ENCODE measurements around the gene TECPR2.

TECPR2 gene

DNA sequence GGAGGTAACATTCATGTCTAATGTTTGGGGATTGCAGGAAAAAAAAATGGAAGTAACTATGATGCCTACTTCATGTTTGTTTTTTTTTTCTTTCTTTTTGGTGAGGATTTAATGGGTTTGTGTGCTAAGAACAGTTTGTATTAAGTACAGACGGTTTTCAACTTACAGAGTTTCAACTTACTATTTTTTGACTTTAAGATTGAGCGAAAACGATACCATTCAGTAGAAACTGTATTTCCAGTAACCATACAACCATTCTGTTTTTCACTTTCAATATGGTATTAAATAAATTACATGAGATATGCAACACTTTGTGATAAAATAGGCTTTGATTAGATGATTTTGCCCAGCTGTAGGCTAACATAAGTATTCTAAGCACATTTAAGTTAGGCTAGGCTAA lies 10.4 kb downstream of the TECPR2 start:
- FAIRE-seq: no peak

DNA sequence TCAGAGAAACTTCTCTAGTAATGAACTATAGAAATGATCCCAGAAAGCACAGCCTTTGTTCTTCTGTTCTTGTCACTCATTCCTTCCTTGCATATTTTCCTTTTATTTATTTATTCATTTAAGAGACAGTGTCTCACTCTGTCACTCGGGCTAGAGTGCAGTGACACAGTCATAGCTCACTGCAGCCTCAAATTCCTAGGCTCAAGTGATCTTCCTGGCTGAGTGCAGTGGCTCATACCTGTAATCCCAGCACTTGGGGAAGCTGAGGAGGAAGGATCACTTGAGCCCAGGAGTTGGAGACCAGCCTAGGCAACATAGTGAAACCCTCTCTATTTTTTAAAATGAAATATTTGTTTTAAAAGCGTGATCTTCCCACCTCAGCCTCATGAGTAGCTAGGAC lies 11.5 kb downstream of the TECPR2 start:
- DNase-seq (ENCODE audit: insufficient read length, low spot score) (no peak), FAIRE-seq (no peak)

More for the DNA sequence above, 10.4 kb downstream of the TECPR2 start:
- no peak for DNase-seq (ENCODE audit: insufficient read length, low spot score)

DNA sequence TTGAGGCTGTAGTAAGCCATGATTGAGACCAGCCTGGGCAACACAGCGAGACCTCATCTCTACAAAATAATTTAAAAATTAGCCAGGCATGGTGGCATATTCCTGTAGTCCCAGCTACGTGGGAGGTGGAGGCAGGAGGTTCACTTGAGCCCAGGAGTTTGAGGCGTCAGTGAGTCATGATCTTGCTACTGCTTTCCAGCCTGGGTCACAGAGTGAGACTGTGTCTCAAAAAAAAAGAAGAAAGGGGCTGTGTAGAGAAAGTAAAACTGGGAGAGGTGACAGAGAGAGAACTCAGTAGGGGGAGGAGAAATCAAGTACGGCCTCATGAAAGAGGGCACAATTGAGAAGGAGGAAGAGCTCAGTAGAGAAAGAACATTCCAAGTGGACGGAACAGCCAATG lies 12.4 kb downstream of the TECPR2 start:
- no peak for DNase-seq (ENCODE audit: insufficient read length, low spot score)
- no peak for FAIRE-seq

DNA sequence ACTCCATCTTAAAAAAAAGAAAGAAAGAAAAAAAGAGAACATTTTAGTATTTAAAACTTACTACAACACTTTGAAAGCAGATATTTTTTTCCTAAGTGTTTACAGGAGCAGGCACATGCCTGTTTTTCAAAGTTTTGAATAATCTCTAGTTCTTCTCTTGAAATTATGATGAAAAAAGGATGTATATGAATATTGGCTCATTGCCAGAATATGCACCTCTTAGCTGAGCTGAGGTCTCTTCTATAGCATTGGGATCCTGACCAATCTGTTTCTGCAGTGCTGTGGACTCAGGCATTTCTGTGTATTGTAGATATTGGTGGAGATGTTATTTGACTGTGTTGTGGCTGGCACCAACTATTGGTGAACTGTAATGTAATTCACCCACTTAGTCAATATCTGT lies 15.0 kb downstream of the TECPR2 start:
- no peak for FAIRE-seq

DNA sequence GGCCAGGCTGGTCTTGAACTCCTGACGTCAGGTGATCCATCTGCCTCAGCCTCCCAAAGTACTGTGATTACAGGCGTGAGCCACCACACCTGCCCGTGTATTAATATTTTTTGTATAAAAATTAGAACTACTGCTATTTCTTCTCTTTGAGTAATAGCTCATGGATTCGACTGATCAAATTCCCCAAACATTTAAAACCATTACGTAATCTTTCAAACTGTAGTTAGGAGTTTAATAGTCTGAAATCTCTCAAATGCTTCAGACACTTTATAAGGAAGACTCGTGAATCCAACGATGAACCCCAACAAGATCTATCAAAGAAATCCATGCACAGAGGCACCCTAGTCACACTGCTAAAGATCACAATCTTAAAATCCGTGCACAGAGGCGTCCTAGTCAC lies 16.1 kb downstream of the TECPR2 start:
- no peak for DNase-seq (ENCODE audit: insufficient read length, low spot score)
- no peak for FAIRE-seq

More for the DNA sequence above, 15.0 kb downstream of the TECPR2 start:
- DNase-seq (ENCODE audit: insufficient read length, low spot score): no peak

DNA sequence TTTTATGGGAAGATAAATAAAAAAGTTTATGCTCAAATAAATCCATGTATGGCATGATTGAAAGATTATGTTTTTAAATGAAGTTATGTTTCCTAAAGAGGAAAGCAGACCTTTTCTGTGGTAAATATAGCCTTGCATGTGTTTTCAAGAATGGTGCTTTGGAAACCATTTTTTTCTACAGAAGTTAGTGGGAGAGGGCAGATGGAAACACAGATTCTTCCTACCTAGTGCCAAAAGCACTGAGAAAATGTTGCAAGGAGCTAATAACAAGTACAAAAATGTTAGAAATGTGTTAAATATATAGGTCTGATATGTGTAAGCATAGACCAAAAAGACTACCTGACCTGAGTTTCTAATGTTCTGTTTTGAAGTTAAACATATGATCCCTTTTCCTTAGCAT lies 24.3 kb downstream of the TECPR2 start:
- DNase-seq (ENCODE audit: insufficient read length, low spot score): no peak
- FAIRE-seq: no peak

DNA sequence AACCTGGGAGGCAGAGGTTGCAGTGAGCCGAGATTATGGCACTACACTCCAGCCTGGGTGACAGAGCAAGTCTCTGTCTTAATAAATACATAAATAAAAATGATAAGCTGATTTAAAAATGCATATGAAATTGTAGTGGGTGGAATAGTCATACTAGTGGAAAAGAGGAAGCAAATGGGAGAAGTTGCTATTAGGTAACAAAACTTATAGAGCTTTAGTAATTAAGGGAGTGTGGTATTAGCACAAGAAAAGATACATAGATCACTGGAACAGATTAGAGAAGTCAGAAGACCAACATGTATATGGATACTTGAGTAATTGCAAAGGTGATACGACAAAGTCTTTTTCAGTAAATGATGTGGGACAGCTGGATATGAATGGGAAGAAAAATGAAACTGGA lies 26.5 kb downstream of the TECPR2 start:
- FAIRE-seq: no peak
- no peak for DNase-seq (ENCODE audit: insufficient read length, low spot score)

DNA sequence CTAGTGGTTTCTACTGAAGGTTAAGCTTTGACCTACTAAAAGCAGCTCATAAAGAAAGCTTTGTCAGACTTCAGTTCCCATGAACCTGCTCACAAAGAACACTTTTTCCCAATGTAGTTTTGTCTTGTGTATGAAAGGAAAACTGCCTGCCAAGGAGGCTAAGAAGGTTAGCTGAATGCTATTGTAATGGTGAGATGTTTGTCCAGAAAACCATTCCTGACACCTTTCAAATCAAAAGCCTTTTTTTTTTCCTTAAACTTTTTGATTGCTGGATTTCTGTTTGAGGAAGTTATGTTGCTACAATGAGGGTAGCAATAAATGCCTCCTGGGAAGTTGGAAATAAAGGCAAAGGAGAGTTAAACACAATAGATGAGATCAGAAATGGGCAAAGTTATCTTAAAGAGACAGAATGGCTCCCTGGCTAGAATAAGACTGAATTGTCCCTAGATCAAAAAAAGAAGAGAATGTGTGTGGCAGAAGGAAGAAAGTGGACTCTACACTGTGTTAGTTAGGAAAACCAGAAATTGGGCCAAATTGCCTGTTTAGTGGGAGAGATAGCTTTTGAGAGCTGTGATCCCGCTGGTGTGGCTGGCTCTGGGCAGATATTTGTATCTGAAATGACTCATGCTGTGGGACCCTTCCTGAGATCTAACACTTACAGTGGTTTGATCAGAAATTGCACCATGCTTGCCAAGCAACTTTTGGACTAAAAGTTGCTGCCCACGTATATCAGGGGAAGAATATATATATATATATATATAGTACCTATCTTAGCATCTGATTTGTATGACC lies 27.5 kb downstream of the TECPR2 start:
- FAIRE-seq (no peak), DNase-seq (ENCODE audit: insufficient read length, low spot score) (no peak)

DNA sequence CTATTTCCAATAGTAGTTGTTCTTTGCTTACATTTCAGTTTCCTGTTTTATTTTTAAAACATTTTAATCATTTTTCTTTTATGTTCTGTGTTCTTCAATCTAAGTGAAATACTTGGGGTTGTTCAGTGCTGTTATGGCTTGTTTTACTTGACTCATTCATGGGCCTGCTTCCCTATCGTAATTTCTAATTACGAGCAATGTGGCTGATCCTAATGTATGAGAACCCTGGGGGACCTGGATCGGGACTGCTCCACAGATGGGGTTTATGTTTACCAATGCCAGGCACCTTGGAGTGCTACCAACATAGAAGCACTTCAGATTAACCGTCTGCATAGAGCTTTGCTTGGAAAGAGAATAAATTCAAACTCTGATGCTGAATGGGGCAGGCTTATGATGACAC lies 29.8 kb downstream of the TECPR2 start:
- DNase-seq (ENCODE audit: insufficient read length, low spot score): no peak

DNA sequence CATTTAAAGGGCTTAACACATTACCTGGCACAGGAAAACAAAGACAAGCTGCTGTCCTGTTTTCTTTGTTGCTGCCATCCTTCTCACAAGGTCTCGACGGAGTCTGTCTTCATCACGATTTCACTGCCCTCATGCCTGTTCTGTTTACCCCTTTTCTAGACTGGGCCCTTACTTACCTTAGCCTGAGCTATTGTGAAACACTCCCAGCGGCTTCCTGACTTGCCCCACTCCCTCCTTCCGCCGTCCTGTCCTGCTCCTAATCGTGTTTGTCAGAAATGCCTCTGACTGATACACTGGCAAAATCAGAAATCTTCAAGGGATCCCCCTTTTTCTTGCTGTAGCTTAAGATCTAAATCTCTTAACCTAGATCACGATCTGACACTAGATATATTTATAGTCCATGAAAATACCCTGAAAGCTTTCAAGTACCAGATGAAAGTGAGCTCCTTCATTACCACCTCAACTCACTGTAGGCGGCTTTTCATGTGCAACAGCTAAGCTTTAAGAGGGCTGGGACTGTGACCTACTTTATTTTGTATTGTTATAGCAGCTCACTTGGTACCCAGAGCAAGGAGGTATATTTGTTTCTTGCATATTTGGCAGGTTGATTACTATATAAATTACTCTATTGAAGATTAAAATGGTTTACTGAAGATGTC lies 32.1 kb downstream of the TECPR2 start:
- FAIRE-seq (no peak), DNase-seq (ENCODE audit: insufficient read length, low spot score) (no peak)

More for the DNA sequence above, 29.8 kb downstream of the TECPR2 start:
- FAIRE-seq: no peak

DNA sequence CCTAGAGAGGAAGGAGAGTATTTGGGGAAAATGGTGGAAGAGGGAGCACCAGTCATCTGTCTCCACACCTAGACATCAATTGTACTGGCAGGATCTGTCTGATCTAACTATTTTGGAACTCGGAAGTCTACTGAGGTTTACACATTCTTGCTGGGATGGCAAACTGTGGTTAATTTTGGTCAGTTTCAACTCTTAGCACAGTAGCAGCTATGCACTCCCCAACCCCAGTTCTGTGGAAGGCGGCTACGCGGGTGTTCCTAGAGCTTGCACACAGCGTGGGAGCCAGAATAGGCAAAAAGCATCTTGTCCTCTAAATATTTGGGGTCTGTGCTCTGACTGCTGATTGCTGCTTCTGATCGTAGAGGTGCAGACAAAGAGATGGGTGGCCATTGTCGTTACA lies 33.8 kb downstream of the TECPR2 start:
- FAIRE-seq: no peak

DNA sequence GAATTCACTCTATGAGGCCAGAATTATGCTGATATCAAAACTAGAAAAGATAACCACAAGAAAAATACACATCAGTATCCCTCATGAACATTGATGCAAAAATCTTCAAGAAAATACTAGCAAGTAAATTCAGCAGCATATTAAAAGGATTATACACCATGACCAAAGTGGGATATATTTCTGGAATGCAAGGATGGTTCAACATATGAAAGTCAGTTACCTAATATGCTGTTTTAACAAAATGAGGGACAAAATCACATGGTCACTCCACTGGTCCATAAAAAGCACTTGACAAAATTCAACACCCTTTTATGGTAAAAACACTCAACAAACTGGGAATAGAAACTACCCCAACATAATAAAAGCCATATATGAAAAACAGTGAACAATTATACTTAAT lies 40.3 kb downstream of the TECPR2 start:
- DNase-seq (ENCODE audit: insufficient read length, low spot score) (no peak), FAIRE-seq (no peak)

More for the DNA sequence above, 33.8 kb downstream of the TECPR2 start:
- DNase-seq (ENCODE audit: insufficient read length, low spot score): no peak

DNA sequence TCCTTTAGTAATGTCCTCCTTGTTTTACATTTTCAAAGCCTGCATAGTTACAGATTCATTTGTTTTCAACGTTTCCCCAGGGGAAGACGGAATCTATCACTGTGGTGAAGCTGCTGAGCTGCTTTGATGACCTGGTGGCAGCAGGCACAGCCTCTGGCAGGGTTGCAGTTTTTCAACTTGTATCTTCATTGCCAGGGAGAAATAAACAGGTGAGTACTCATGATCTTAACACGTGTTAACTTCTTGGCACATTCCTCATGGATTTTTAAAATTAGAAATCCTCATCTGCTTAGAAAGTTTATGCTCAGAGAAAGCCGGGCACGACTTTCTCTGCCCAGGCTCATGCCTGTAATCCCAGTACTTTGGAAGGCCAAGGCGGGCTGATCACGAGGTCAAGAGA lies 44.5 kb downstream of the TECPR2 start:
- no peak for DNase-seq (ENCODE audit: insufficient read length, low spot score)
- FAIRE-seq: no peak

DNA sequence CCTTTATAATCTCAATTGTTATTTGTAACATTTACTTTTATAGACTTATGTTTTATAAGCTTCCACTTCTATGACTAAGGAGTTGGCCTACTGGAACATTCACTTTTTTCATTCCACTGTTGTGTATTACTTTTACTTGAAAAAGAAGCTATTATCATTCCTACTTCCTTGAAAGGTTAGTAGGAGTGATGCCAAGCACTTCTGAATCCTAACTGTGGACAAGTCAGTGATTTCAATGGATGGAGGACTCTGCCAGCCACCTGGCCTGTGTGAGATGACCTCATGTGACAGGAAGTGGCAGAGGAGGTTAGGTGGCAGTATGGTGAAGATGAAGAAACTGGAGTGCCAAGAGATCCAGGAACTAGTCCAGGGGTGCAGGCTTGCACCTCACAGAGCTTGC lies 46.0 kb downstream of the TECPR2 start:
- no peak for DNase-seq (ENCODE audit: insufficient read length, low spot score)
- no peak for FAIRE-seq

DNA sequence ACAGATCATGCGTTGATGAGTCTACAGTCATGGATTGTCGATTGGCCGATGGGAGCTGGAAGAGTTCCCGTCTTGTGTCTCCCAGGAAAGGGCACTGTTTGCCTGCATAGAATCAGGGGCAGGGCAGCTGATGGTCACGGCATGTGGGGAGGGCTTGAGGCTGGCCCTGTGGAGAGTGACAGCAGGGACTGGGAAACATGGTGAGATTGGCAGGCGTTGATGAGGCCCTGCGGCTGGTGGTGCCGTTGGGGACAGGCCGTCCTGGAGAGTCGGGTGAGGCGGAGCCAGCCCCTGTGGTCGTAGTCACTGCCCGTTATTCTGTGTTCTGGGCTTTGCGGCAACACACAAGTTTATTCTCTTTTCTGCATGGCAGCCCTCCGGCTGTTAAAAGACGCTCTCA lies 52.9 kb downstream of the TECPR2 start:
- DNase-seq (ENCODE audit: insufficient read length, low spot score) (no peak), FAIRE-seq (no peak)

DNA sequence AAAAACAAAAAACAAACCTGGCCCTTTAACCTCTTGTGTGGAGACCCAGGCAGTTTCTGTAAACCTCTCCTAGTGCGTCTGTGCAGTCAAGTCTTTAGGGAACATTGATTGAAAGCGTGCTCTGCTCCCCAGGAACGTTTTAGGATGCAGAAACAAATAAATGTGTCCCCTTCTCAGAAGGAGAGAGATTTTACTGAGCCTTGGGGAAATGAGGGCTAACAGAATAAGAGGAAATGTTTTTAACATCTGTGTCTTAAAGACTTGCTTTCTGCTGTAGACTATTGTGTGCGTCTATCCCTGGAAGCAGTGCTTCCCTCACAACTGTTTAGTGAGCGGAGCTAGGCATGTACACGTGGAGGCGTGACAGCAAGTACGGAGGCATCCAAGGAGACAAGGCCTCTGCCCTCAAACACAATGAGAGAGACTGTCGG lies 54.3 kb downstream of the TECPR2 start:
- FAIRE-seq (no peak), DNase-seq (ENCODE audit: insufficient read length, low spot score) (no peak)

DNA sequence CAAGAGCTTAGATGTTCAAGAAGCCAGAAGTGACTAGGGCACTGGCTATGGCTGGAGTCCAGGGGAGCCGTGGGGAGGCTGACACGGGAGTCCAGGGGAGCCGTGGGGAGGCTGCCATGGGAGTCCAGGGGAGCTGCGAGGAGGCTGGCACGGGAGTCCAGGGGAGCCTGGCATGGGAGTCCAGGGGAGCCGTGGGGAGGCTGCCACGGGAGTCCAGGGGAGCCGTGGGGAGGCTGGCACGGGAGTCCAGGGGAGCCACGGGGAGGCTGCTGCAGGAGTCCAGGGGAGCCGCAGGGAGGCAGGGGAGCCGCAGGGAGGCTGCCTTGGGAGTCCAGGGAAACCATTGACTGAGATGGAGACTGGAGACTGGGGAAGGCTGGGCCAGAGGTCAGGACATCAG lies 54.9 kb downstream of the TECPR2 start:
- DNase-seq (ENCODE audit: insufficient read length, low spot score): no peak
- no peak for FAIRE-seq

DNA sequence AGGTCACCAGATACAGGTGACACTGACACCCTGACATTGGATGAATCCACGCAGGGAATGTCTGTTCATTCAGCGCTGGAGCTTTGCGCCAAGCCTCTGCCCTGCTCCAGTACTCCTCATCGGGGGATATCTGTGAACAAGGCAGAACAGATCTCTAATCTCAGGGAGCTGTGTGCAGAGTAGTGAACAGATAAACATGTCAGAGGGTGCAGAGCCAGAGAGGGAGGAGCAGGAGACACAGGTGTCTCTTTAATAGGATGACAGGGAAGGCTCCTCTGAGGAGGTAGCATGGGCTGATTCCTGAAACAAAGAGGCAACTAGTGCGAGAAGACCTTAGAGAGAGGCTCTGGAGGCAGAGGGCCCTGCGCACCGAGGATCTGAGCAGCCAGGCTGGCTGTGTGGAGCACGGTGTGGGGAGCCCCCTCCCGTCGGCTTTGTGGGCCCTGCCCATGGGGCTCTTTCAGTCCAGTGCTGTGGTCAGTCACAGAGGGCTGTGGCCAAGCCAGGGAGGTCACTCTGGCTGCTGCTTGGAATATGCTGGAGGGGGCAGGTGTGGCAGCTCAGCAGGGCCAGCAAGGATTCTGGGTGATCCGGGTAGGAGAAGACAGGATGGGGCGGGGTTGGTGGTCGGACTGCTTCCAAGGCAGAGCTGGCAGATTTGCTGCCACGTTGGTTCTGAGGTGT lies 55.6 kb downstream of the TECPR2 start:
- FAIRE-seq: no peak

DNA sequence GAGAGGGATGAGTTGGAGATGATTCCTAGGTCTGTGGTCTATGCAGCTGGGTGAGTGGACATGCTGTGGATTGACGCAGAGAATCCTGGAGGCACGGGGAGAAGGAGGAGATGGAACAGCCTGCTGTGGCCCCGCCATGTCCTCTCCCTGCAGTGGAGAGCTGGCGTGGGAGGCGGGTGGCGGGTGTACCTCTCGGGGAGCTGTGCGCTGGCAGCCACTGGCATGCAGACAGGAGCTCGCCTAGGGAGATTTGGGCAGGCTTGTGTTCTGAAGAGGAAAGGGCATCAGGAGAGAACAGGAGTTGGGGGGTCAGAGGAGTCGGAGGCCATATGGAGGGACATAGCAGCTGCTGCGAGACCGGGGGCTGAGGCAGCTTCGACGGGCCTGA lies 56.1 kb downstream of the TECPR2 start:
- DNase-seq (ENCODE audit: insufficient read length, low spot score): no peak
- peak; percentile 46 for FAIRE-seq

More for the DNA sequence above, 55.6 kb downstream of the TECPR2 start:
- DNase-seq (ENCODE audit: insufficient read length, low spot score): no peak

DNA sequence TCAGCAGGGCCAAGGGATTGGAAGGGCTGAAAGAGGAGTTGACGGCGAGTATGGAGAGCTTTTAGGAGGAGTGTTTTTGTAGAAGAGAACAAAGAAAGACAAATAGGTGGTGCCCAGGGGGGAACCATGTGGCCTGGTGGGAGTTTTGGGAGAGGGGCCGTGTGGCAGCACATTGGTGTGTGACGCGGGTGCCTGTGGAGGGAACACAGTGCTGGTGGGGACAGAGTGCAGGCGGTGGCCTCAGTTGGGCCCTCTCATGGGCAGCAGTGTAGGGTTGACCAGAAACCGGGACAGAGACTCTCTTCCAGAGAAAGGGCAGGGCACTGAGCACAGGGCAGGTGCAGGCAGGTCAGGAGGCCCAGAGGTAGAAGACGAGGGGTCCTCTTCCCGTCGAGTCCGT lies 56.5 kb downstream of the TECPR2 start:
- no peak for FAIRE-seq

DNA sequence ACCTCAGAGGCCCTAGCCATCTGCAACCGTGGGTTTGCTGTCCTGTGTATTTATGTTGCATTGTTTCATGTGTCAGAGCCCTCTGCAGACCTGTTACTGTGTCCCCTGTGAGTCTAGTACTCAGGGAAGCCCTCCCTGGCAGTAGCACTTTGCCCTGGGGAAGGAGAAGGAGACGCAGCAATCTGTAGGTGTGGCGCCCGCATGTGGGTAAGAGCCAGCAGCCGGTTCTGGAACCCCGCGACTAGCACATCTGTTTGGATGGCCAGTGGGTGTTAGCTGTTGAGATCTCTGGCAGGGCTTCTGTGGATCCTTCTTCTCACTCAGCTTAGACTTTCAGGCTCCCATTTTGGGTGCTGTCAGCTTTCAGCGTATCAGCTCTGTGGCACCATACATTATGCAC lies 57.0 kb downstream of the TECPR2 start:
- DNase-seq (ENCODE audit: insufficient read length, low spot score) (no peak), FAIRE-seq (no peak)

More for the DNA sequence above, 56.5 kb downstream of the TECPR2 start:
- no peak for DNase-seq (ENCODE audit: insufficient read length, low spot score)
